Activated naive CD8-positive, alpha-beta T cell treated with anti-CD3 and anti-CD28 coated beads, Interleukin-2, amount 50 U/mL, for 24 hours (primary cell): ENCODE measurements around the gene SPTBN5.

Source experiments
- ATAC-seq: fragments of 150-1000 bp; cut with Tn5 transposase; one replicate; pipeline ENCODE4 v1.10.0; 2021
- DNase-seq: peaks from one replicate; pipeline ENCODE4 v3.0.0; 2021
- H3K27ac Mint-ChIP-seq: one replicate; pipeline ENCODE4 v1.8.0; 2021; ENCODE audit warnings: mild to moderate bottlenecking, mixed read lengths
- H3K27me3 Mint-ChIP-seq: one replicate; pipeline ENCODE4 v1.8.0; 2021; ENCODE audit warnings: mixed read lengths
- H3K36me3 Mint-ChIP-seq: one replicate; pipeline ENCODE4 v1.8.0; 2021; ENCODE audit warnings: low read depth, mixed read lengths
- H3K4me1 Mint-ChIP-seq: one replicate; pipeline ENCODE4 v1.8.0; 2021; ENCODE audit warnings: mixed read lengths
- H3K4me3 Mint-ChIP-seq: one replicate; pipeline ENCODE4 v1.8.0; 2021; ENCODE audit warnings: mild to moderate bottlenecking, moderate library complexity, mixed read lengths
- H3K9me3 Mint-ChIP-seq: one replicate; pipeline ENCODE4 v1.8.0; 2021; ENCODE audit warnings: mixed read lengths

Gene SPTBN5

GRCh38 chr15:41888662-41889253 lies 5.1 kb downstream of the SPTBN5 start:
- H3K27me3 Mint-ChIP-seq = no peaks in the 10 kb centered on the region
- ATAC-seq (no peak), DNase-seq (no peak)
- H3K36me3 Mint-ChIP-seq = no peaks in the 10 kb centered on the region
- H3K4me3 Mint-ChIP-seq = no peak overlapping the region
- H3K4me1 Mint-ChIP-seq = peaks cover 17% of the 10 kb centered on the region
- H3K9me3 Mint-ChIP-seq = no peaks in the 10 kb centered on the region
- no peak overlapping the region for H3K27ac Mint-ChIP-seq

- H3K4me1 Mint-ChIP-seq = peaks cover 12% of the 10 kb centered on the region
- no peak overlapping the region for H3K4me3 Mint-ChIP-seq
- ATAC-seq (no peak), DNase-seq (no peak)
- H3K9me3 Mint-ChIP-seq = no peaks in the 10 kb centered on the region
- peaks cover under 1% of the 10 kb centered on the region for H3K27me3 Mint-ChIP-seq
- no peaks in the 10 kb centered on the region for H3K36me3 Mint-ChIP-seq
- H3K27ac Mint-ChIP-seq = no peak overlapping the region
Measured at GRCh38 chr15:41887893-41888292, 6.0 kb downstream of the SPTBN5 start.

GRCh38 chr15:41887161-41887560 lies 6.7 kb downstream of the SPTBN5 start:
- DNase-seq = no peak
- Mint-ChIP-seq H3K9me3 (no peaks in the 10 kb centered on the region), H3K27me3 (peaks cover 4% of the 10 kb centered on the region), H3K4me1 (peaks cover 7% of the 10 kb centered on the region), H3K27ac (no peak overlapping the region), H3K4me3 (no peak overlapping the region), H3K36me3 (no peaks in the 10 kb centered on the region)
- ATAC-seq = no peak

GRCh38 chr15:41886741-41887140 lies 7.1 kb downstream of the SPTBN5 start:
- DNase-seq (no peak), ATAC-seq (no peak)
- H3K27me3 Mint-ChIP-seq = peaks cover 4% of the 10 kb centered on the region
- no peak overlapping the region for H3K4me3 Mint-ChIP-seq
- no peaks in the 10 kb centered on the region for H3K36me3 Mint-ChIP-seq
- H3K9me3 Mint-ChIP-seq = no peaks in the 10 kb centered on the region
- no peak overlapping the region for H3K27ac Mint-ChIP-seq
- peaks cover 7% of the 10 kb centered on the region for H3K4me1 Mint-ChIP-seq

- H3K4me3 Mint-ChIP-seq = no peak overlapping the region
- H3K36me3 Mint-ChIP-seq = no peaks in the 10 kb centered on the region
- peaks cover 12% of the 10 kb centered on the region for H3K4me1 Mint-ChIP-seq
- ATAC-seq (no peak), DNase-seq (no peak)
- no peaks in the 10 kb centered on the region for H3K9me3 Mint-ChIP-seq
- H3K27me3 Mint-ChIP-seq = peaks cover 10% of the 10 kb centered on the region
- no peak overlapping the region for H3K27ac Mint-ChIP-seq
Measured at GRCh38 chr15:41885841-41886240, 8.0 kb downstream of the SPTBN5 start.

GRCh38 chr15:41885321-41885720 lies 8.5 kb downstream of the SPTBN5 start:
- no peak overlapping the region for H3K4me3 Mint-ChIP-seq
- H3K9me3 Mint-ChIP-seq = no peaks in the 10 kb centered on the region
- H3K27me3 Mint-ChIP-seq = peaks cover 10% of the 10 kb centered on the region
- peaks cover 12% of the 10 kb centered on the region for H3K4me1 Mint-ChIP-seq
- DNase-seq (no peak), ATAC-seq (no peak)
- H3K36me3 Mint-ChIP-seq = no peaks in the 10 kb centered on the region
- no peak overlapping the region for H3K27ac Mint-ChIP-seq

GRCh38 chr15:41884458-41884857 lies 9.4 kb downstream of the SPTBN5 start:
- H3K9me3 Mint-ChIP-seq = no peaks in the 10 kb centered on the region
- no peaks in the 10 kb centered on the region for H3K36me3 Mint-ChIP-seq
- peaks cover 12% of the 10 kb centered on the region for H3K4me1 Mint-ChIP-seq
- DNase-seq (no peak), ATAC-seq (no peak)
- H3K4me3 Mint-ChIP-seq = no peak overlapping the region
- peaks cover 12% of the 10 kb centered on the region for H3K27me3 Mint-ChIP-seq
- H3K27ac Mint-ChIP-seq = no peak overlapping the region

- Mint-ChIP-seq H3K27ac (peak overlapping the region; percentile 39), H3K4me3 (no peak overlapping the region)
Measured at GRCh38 chr15:41883484-41883825, 10.4 kb downstream of the SPTBN5 start.

GRCh38 chr15:41882689-41883483 lies 11.0 kb downstream of the SPTBN5 start:
- Mint-ChIP-seq H3K9me3 (no peaks in the 10 kb centered on the region), H3K27ac (no peak overlapping the region), H3K27me3 (peaks cover 12% of the 10 kb centered on the region), H3K4me3 (no peak overlapping the region), H3K36me3 (no peaks in the 10 kb centered on the region), H3K4me1 (peaks cover 6% of the 10 kb centered on the region)
- DNase-seq (no peak), ATAC-seq (no peak)

More at GRCh38 chr15:41883484-41883825, 10.4 kb downstream of the SPTBN5 start:
- ATAC-seq = no peak
- no peaks in the 10 kb centered on the region for H3K36me3 Mint-ChIP-seq
- H3K27me3 Mint-ChIP-seq = peaks cover 12% of the 10 kb centered on the region
- H3K4me1 Mint-ChIP-seq = peaks cover 8% of the 10 kb centered on the region
- no peak for DNase-seq
- H3K9me3 Mint-ChIP-seq = no peaks in the 10 kb centered on the region

- DNase-seq (peak; percentile 6), ATAC-seq (no peak)
- Mint-ChIP-seq H3K9me3 (no peaks in the 10 kb centered on the region), H3K27ac (no peak overlapping the region), H3K36me3 (no peaks in the 10 kb centered on the region), H3K27me3 (peaks cover 12% of the 10 kb centered on the region), H3K4me3 (no peak overlapping the region), H3K4me1 (peaks cover 6% of the 10 kb centered on the region)
Measured at GRCh38 chr15:41881920-41882688, 11.7 kb downstream of the SPTBN5 start.

GRCh38 chr15:41881550-41881919 lies 12.3 kb downstream of the SPTBN5 start:
- Mint-ChIP-seq H3K36me3 (no peaks in the 10 kb centered on the region), H3K27me3 (peaks cover 12% of the 10 kb centered on the region), H3K4me1 (peaks cover 6% of the 10 kb centered on the region), H3K9me3 (no peaks in the 10 kb centered on the region), H3K27ac (no peak overlapping the region), H3K4me3 (no peak overlapping the region)
- ATAC-seq (no peak), DNase-seq (no peak)

- peaks cover 12% of the 10 kb centered on the region for H3K27me3 Mint-ChIP-seq
- peaks cover 6% of the 10 kb centered on the region for H3K4me1 Mint-ChIP-seq
- H3K4me3 Mint-ChIP-seq = no peak overlapping the region
- no peaks in the 10 kb centered on the region for H3K36me3 Mint-ChIP-seq
- ATAC-seq (no peak), DNase-seq (no peak)
- H3K9me3 Mint-ChIP-seq = no peaks in the 10 kb centered on the region
- no peak overlapping the region for H3K27ac Mint-ChIP-seq
Measured at GRCh38 chr15:41881086-41881485, 12.8 kb downstream of the SPTBN5 start.

GRCh38 chr15:41880156-41880877 lies 13.5 kb downstream of the SPTBN5 start:
- no peak for DNase-seq
- Mint-ChIP-seq H3K27me3 (peaks cover 12% of the 10 kb centered on the region), H3K4me1 (peaks cover 4% of the 10 kb centered on the region), H3K36me3 (no peaks in the 10 kb centered on the region), H3K9me3 (no peaks in the 10 kb centered on the region), H3K27ac (no peak overlapping the region), H3K4me3 (no peak overlapping the region)
- no peak for ATAC-seq

- H3K27ac Mint-ChIP-seq = no peak overlapping the region
- H3K9me3 Mint-ChIP-seq = no peaks in the 10 kb centered on the region
- H3K4me1 Mint-ChIP-seq = peaks cover 4% of the 10 kb centered on the region
- no peaks in the 10 kb centered on the region for H3K36me3 Mint-ChIP-seq
- peaks cover 12% of the 10 kb centered on the region for H3K27me3 Mint-ChIP-seq
- ATAC-seq = no peak
- H3K4me3 Mint-ChIP-seq = no peak overlapping the region
- no peak for DNase-seq
Measured at GRCh38 chr15:41879321-41879845, 14.5 kb downstream of the SPTBN5 start.
